Psoas muscle (tissue), 8 donors: ENCODE measurements around the gene EXOSC9. TPM values are rescaled to one million over a fixed set of nuclear protein-coding genes. Genes with fewer than 3 reads are reported as not detected.
A peak's percentile ranks its signal among the peaks of the same experiment; 100 is the strongest.

ENCODE experiments used
- ATAC-seq, 4 donors: fragments of 200-7000 bp; cut with Tn5 transposase; one replicate each; pipeline ENCODE4 v1.9.1; 2020; ENCODE audit warnings: moderate library complexity in 3 of 4, mild to moderate bottlenecking in 2 of 4
- DNase-seq, 2 donors: peaks; one replicate each; pipeline ENCODE4 v3.0.0-alpha.2; 2020
- H3K27ac ChIP-seq: fragments of 200-600 bp; one replicate; pipeline ENCODE4 v1.8.0; 2022
- H3K27me3 ChIP-seq, 3 donors: fragments of 200-600 bp in 1 of 3; one replicate each; pipeline versions ENCODE4 v1.6.1 to v1.8.0; 2013 to 2022; ENCODE audit warnings: low read length in 2 of 3, mild to moderate bottlenecking in 2 of 3, moderate library complexity in 1 of 3; ENCODE audit not compliant: insufficient read depth in 3 of 3
- H3K36me3 ChIP-seq, 2 donors: fragments of 200-600 bp in 1 of 2; one replicate each; pipeline versions ENCODE4 v1.6.1 to v1.8.0; 2013 to 2022; ENCODE audit warnings: low read depth in 1 of 2, mild to moderate bottlenecking in 1 of 2, moderate library complexity in 1 of 2; ENCODE audit not compliant: insufficient read depth in 1 of 2
- H3K4me1 ChIP-seq: fragments of 200-600 bp; one replicate; pipeline ENCODE4 v1.8.0; 2022
- H3K4me3 ChIP-seq: fragments of 200-600 bp; one replicate; pipeline ENCODE4 v1.8.0; 2022; ENCODE audit warnings: mild to moderate bottlenecking
- H3K9me3 ChIP-seq: fragments of 200-600 bp; one replicate; pipeline ENCODE4 v1.8.0; 2022
- WGBS, 3 donors: extraction: QIAGEN DNeasy Blood & Tissue Kit; methylation state at CpG; one replicate each; pipeline versions ENCODE4 v1.1.6 to v1.1.7; 2013; 5-methylcytosine and 5-hydroxymethylcytosine counted together
- intact Hi-C, 2 donors: fragments of 100-400 bp; cut with DNase I; formaldehyde crosslinking; loops; one replicate each; pipeline versions ENCODE4 v1.11.0 to v1.14.2; 2022
- polyA plus RNA-seq, 3 donors: library from polyadenylated mRNA; stranded (reverse); fragments of 200-250 nt; gene quantifications; one replicate each; pipeline ENCODE4 v1.2.3, GENCODE V29; 2013
- total RNA-seq, 4 donors: library from RNA; stranded (reverse); fragmentation: NEBNext Ultra II Directional in 2 of 4; extraction: Animal tissue kit (Norgen Biotek cat#: 25700) in 2 of 4; gene quantifications; one replicate each; pipeline versions ENCODE4 v1.2.1 to v1.2.4, GENCODE V29; 2021 to 2023
- TF ChIP-seq, protein P1 (sequence below): fragments of 200-600 bp; IDR thresholded peaks from one replicate; pipeline ENCODE4 v1.8.0; 2022; ENCODE audit warnings: antibody characterized with exemption
- donor health status: healthy with polysubstance abuse.
- donor health status: DM: no; HTN: no; CAD: no; lungs with moderate emphysema.
- donor health status: Bipolar disorder and iron deficiency.
- donor health status: healthy.
- donor health status: DM: yes; HTN: yes; CAD: no.
- donor health status: DM: no; HTN: no; CAD: no.
- donor health status: DM: no; HTN: no; CAD: no.
- donor health status: DM: yes; HTN: yes; CAD: no.

EXOSC9 gene
- total and polyA plus RNA-seq, 7 donors = 12.3 to 28.5 (median 14.5) TPM

GRCh38 chr4:121764303-121764701 is 36.8 kb upstream of the EXOSC9 start:
- Histone ChIP-seq H3K27me3 (peaks cover 0 to 43% (median 18%) of the 10 kb centered on the region in 3 donors), H3K4me3 (peak overlapping the region; percentile 63), H3K36me3 (no peaks in the 10 kb centered on the region), H3K9me3 (no peaks in the 10 kb centered on the region), H3K4me1 (peaks cover 8% of the 10 kb centered on the region), H3K27ac (no peak overlapping the region)
- 15 to 19% (median 17%) methylated on average over 14 of the region's 14 CpGs for WGBS, 3 donors
- TF ChIP-seq, protein P1, sequence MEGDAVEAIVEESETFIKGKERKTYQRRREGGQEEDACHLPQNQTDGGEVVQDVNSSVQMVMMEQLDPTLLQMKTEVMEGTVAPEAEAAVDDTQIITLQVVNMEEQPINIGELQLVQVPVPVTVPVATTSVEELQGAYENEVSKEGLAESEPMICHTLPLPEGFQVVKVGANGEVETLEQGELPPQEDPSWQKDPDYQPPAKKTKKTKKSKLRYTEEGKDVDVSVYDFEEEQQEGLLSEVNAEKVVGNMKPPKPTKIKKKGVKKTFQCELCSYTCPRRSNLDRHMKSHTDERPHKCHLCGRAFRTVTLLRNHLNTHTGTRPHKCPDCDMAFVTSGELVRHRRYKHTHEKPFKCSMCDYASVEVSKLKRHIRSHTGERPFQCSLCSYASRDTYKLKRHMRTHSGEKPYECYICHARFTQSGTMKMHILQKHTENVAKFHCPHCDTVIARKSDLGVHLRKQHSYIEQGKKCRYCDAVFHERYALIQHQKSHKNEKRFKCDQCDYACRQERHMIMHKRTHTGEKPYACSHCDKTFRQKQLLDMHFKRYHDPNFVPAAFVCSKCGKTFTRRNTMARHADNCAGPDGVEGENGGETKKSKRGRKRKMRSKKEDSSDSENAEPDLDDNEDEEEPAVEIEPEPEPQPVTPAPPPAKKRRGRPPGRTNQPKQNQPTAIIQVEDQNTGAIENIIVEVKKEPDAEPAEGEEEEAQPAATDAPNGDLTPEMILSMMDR = no peak
- ATAC-seq = no peak
- no peak for DNase-seq
- intact Hi-C loops = no loop called here

GRCh38 chr4:121764702-121765367 is 36.3 kb upstream of the EXOSC9 start, which contains the start of gene SMIM43:
SMIM43 (minus strand) TSS chr4:121765164; CDS start chr4:121765105, 59 bp downstream.
- TF ChIP-seq, protein P1 = no peak
- H3K27ac ChIP-seq = no peak within 1 kb of the TSS
- 0 to 1% (median 0%) methylated on average over 56 to 75 of the region's 75 CpGs for WGBS, 3 donors
- intact Hi-C loops = no loop called here
- H3K9me3 ChIP-seq = no peaks in the 10 kb centered on the region
- H3K4me3 ChIP-seq = peak within 1 kb of the TSS; percentile 63
- no peak for DNase-seq
- no peaks in the 10 kb centered on the region for H3K36me3 ChIP-seq
- ATAC-seq = no peak
- H3K27me3 ChIP-seq = peaks cover 0 to 43% (median 18%) of the 10 kb centered on the region in 3 donors
- peaks cover 8% of the 10 kb centered on the region for H3K4me1 ChIP-seq

- Histone ChIP-seq H3K9me3 (no peaks in the 10 kb centered on the region), H3K4me1 (peaks cover 8% of the 10 kb centered on the region), H3K4me3 (peak overlapping the region; percentile 63), H3K27me3 (peaks cover 0 to 43% (median 18%) of the 10 kb centered on the region in 3 donors), H3K36me3 (no peaks in the 10 kb centered on the region), H3K27ac (no peak overlapping the region)
- 9 to 12% (median 9%) methylated on average over 16 of the region's 16 CpGs for WGBS, 3 donors
- no peak for ATAC-seq
- intact Hi-C loops = no loop called here
- TF ChIP-seq, protein P1 = no peak
- DNase-seq = no peak
Measured at GRCh38 chr4:121765368-121765705, 35.8 kb upstream of the EXOSC9 start.

- H3K27me3 ChIP-seq = peaks cover 0 to 43% (median 18%) of the 10 kb centered on the region in 3 donors
- TF ChIP-seq, protein P1 = no peak
- no peak for ATAC-seq
- no peaks in the 10 kb centered on the region for H3K9me3 ChIP-seq
- no peak for DNase-seq
- peaks cover 8% of the 10 kb centered on the region for H3K4me1 ChIP-seq
- intact Hi-C loops = no loop called here
- no peaks in the 10 kb centered on the region for H3K36me3 ChIP-seq
- no peak overlapping the region for H3K27ac ChIP-seq
- H3K4me3 ChIP-seq = no peak overlapping the region
- 76 to 85% (median 82%) methylated on average over 9 of the region's 9 CpGs for WGBS, 3 donors
Measured at GRCh38 chr4:121765971-121766538, 35.1 kb upstream of the EXOSC9 start.
